K562 (cell line): ENCODE data around the gene POC1B. TPM values are rescaled to one million over a fixed set of nuclear protein-coding genes. Genes with fewer than 3 reads are reported as not detected.

Source experiments
- ATF3 ChIP-seq, 2 experiments: fragments of 450-650 bp in 1 of 2; sonication (generic) in 1 of 2; formaldehyde crosslinking in 1 of 2; IDR thresholded peaks in 1 of 2; conservative IDR thresholded peaks in 1 of 2; 2 replicates each; pipeline versions ENCODE4 v1.6.1 to v1.8.1; 2016 to 2023; ENCODE audit warnings: mild to moderate bottlenecking in 2 of 2, moderate library complexity in 2 of 2, inconsistent platforms in 1 of 2, missing genetic modification reagents in 1 of 2
- CBFA2T2 ChIP-seq: fragments of 450-650 bp; conservative IDR thresholded peaks from 2 replicates; pipeline ENCODE4 v1.6.1; 2017; ENCODE audit warnings: mild to moderate bottlenecking
- CBFA2T3 ChIP-seq: fragments of 450-650 bp; IDR thresholded peaks from 2 replicates; pipeline ENCODE4 v1.6.1; 2017
- CTCF ChIP-seq, 3 experiments: IDR thresholded peaks in 2 of 3; conservative IDR thresholded peaks in 1 of 3; 2 replicates each; pipeline ENCODE4 v1.5.1; 2011 to 2012; ENCODE audit warnings: low read length in 3 of 3, mild to moderate bottlenecking in 3 of 3, control low read depth in 2 of 3, improper control_type of control experiment in 1 of 3, inconsistent platforms in 1 of 3, low read depth in 1 of 3, mixed read lengths in 1 of 3, moderate library complexity in 1 of 3; ENCODE audit not compliant: insufficient read depth in 2 of 3
- HMBOX1 ChIP-seq: sonication (generic); IDR thresholded peaks from 2 replicates; pipeline ENCODE4 v1.6.1; 2016
- TEAD4 ChIP-seq, 2 experiments: sonication (generic) in 1 of 2; formaldehyde crosslinking in 1 of 2; IDR thresholded peaks; 2 replicates each; pipeline versions ENCODE4 v1.6.1 to v1.8.0; 2012 to 2022; ENCODE audit warnings: borderline replicate concordance in 1 of 2, inconsistent platforms in 1 of 2, low read length in 1 of 2, mild to moderate bottlenecking in 1 of 2, missing genetic modification reagents in 1 of 2
- TFE3 ChIP-seq: fragments of 450-650 bp; formaldehyde crosslinking; IDR thresholded peaks from 2 replicates; pipeline ENCODE4 v1.4.0; 2020; ENCODE audit warnings: mild to moderate bottlenecking, mixed read lengths
- XRCC4 ChIP-seq: IDR thresholded peaks from one replicate; pipeline ENCODE4 v1.6.1; 2011; ENCODE audit not compliant: insufficient read depth, insufficient read length; ENCODE audit errors: extremely low read depth
- polyA plus RNA-seq, 8 experiments: library from polyadenylated mRNA; depleted of rRNA in 4 of 8; stranded (reverse) in 5 of 8; unstranded in 3 of 8; fragments of >200 nt; fragmentation: Nextera tagmentation in 2 of 8; fragmentation: Illumina TruSeq in 1 of 8; extraction: Ambion mirVana in 2 of 8; extraction: Trizol in 1 of 8; gene quantifications; 2 replicates each; pipeline versions ENCODE4 v1.2.1 to v1.2.3, GENCODE V29; 2011 to 2014; ENCODE audit warnings: inconsistent platforms in 1 of 8, missing spikeins in 1 of 8
- total RNA-seq, 7 experiments: library from RNA; depleted of rRNA in 6 of 7; stranded (reverse); fragments of >200 nt in 6 of 7; fragmentation: Illumina TruSeq in 2 of 7; extraction: Trizol in 2 of 7; gene quantifications; 2 replicates each; pipeline versions ENCODE4 v1.2.1 to v1.2.3, GENCODE V29; 2011 to 2021; ENCODE audit warnings: low replicate concordance in 1 of 7
- TF ChIP-seq, protein P1 (sequence below), 2 experiments: fragments of 450-650 bp in 1 of 2; sonication (generic) in 1 of 2; formaldehyde crosslinking in 1 of 2; IDR thresholded peaks; 2 replicates each; pipeline versions ENCODE4 v1.7.1 to v1.9.0; 2016 to 2022; ENCODE audit warnings: inconsistent platforms in 1 of 2, mild to moderate bottlenecking in 1 of 2, missing genetic modification reagents in 1 of 2

Gene POC1B
- total and polyA plus RNA-seq, 9 of the 15 experiments (the other 6 are each of a cell fraction or from before 2014, with no cell fraction given) = 4.5 to 16.1 (median 10.4) TPM

GRCh38 chr12:89539426-89540223, 13.8 kb upstream of the POC1B start (continued):
- TF ChIP-seq, protein P1, sequence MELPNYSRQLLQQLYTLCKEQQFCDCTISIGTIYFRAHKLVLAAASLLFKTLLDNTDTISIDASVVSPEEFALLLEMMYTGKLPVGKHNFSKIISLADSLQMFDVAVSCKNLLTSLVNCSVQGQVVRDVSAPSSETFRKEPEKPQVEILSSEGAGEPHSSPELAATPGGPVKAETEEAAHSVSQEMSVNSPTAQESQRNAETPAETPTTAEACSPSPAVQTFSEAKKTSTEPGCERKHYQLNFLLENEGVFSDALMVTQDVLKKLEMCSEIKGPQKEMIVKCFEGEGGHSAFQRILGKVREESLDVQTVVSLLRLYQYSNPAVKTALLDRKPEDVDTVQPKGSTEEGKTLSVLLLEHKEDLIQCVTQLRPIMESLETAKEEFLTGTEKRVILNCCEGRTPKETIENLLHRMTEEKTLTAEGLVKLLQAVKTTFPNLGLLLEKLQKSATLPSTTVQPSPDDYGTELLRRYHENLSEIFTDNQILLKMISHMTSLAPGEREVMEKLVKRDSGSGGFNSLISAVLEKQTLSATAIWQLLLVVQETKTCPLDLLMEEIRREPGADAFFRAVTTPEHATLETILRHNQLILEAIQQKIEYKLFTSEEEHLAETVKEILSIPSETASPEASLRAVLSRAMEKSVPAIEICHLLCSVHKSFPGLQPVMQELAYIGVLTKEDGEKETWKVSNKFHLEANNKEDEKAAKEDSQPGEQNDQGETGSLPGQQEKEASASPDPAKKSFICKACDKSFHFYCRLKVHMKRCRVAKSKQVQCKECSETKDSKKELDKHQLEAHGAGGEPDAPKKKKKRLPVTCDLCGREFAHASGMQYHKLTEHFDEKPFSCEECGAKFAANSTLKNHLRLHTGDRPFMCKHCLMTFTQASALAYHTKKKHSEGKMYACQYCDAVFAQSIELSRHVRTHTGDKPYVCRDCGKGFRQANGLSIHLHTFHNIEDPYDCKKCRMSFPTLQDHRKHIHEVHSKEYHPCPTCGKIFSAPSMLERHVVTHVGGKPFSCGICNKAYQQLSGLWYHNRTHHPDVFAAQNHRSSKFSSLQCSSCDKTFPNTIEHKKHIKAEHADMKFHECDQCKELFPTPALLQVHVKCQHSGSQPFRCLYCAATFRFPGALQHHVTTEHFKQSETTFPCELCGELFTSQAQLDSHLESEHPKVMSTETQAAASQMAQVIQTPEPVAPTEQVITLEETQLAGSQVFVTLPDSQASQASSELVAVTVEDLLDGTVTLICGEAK (IDR thresholded peaks at IDR 0.05) = no peak
- TF ChIP-seq, protein P1 (CRISPR knock-in tag; IDR thresholded peaks at IDR 0.05) = no peak
- peak; percentile 17; the same call in 1 of the 2 replicates for TF ChIP-seq TEAD4 (IDR thresholded peaks at IDR 0.05; ENCODE audit: low read length)
- TF ChIP-seq TEAD4 (CRISPR knock-in tag; IDR thresholded peaks at IDR 0.05; ENCODE audit: borderline replicate concordance) = no peak
- no peak for TF ChIP-seq CTCF (IDR thresholded peaks at IDR 0.05 in 2 of 3, conservative IDR thresholded peaks at IDR 0.05 in 1 of 3; ENCODE audit: insufficient read depth in 2 of 3, low read depth in 1 of 3, low read length in 3 of 3)
- TF ChIP-seq CBFA2T3 = peak; percentile 34; the same call in 1 of the 2 replicates
- TF ChIP-seq TFE3 (CRISPR knock-in tag) = no peak
- TF ChIP-seq ATF3 (IDR thresholded peaks at IDR 0.05) = peak; percentile 83
- no peak for TF ChIP-seq ATF3 (CRISPR knock-in tag; conservative IDR thresholded peaks at IDR 0.05)
- no peak for TF ChIP-seq XRCC4
- peak; percentile 77 for TF ChIP-seq HMBOX1
- no peak for TF ChIP-seq CBFA2T2
